Gastroesophageal sphincter (tissue), 4 donors: ENCODE data around the gene BCAS3. TPM values are rescaled to one million over a fixed set of nuclear protein-coding genes. Genes with fewer than 3 reads are reported as not detected.
A peak's percentile ranks its signal among the peaks of the same experiment; 100 is the strongest.

Experiments used
- ATAC-seq: fragments of 150-250 bp; one replicate; pipeline ENCODE4 v1.9.1; 2016; ENCODE audit warnings: mild to moderate bottlenecking, moderate library complexity
- H3K27ac ChIP-seq, 4 donors: fragments of 200-600 bp; sonication (generic) in 3 of 4; 1 replicate in 3 of 4; 2 replicates in 1 of 4; pipeline ENCODE4 v1.5.1; 2016 to 2019
- H3K27me3 ChIP-seq: fragments of 200-600 bp; sonication (generic); one replicate; pipeline ENCODE4 v1.5.1; 2019
- H3K36me3 ChIP-seq, 2 donors: fragments of 200-600 bp; sonication (generic); one replicate each; pipeline ENCODE4 v1.5.1; 2019; ENCODE audit warnings: control low read depth in 1 of 2
- H3K4me1 ChIP-seq, 3 donors: fragments of 200-600 bp; sonication (generic); 1 replicate in 2 of 3; 2 replicates in 1 of 3; pipeline ENCODE4 v1.5.1; 2016 to 2019; ENCODE audit warnings: control low read depth in 2 of 3
- H3K4me3 ChIP-seq, 2 donors: fragments of 200-600 bp; sonication (generic); one replicate each; pipeline ENCODE4 v1.5.1; 2019; ENCODE audit warnings: mild to moderate bottlenecking in 1 of 2, moderate library complexity in 1 of 2
- H3K9me3 ChIP-seq, 3 donors: fragments of 200-600 bp; sonication (generic); one replicate each; pipeline ENCODE4 v1.5.1; 2017 to 2019; ENCODE audit warnings: control low read depth in 2 of 3
- CTCF ChIP-seq, 4 experiments: fragments of 200-600 bp in 2 of 4; fragments of 450-650 bp in 2 of 4; sonication (generic) in 1 of 4; IDR thresholded peaks; one replicate each; pipeline ENCODE4 v1.5.1; 2017 to 2019; ENCODE audit warnings: antibody characterized with exemption in 4 of 4, mild to moderate bottlenecking in 2 of 4, moderate library complexity in 2 of 4
- EP300 ChIP-seq: sonication (generic); formaldehyde crosslinking; IDR thresholded peaks from one replicate; pipeline ENCODE4 v1.6.1; 2017; ENCODE audit warnings: antibody characterized with exemption, mild to moderate bottlenecking
- POLR2A ChIP-seq, 2 donors: fragments of 450-650 bp; IDR thresholded peaks; one replicate each; pipeline ENCODE4 v1.6.1; 2017; ENCODE audit warnings: antibody characterized with exemption in 2 of 2, mild to moderate bottlenecking in 2 of 2, moderate library complexity in 1 of 2
- POLR2AphosphoS5 ChIP-seq: sonication (generic); formaldehyde crosslinking; IDR thresholded peaks from one replicate; pipeline ENCODE4 v1.6.1; 2017; ENCODE audit warnings: antibody characterized with exemption
- WGBS, 2 donors: methylation state at CpG; one replicate each; pipeline ENCODE4 v1.1.5; 2018; ENCODE audit warnings: low coverage in 1 of 2; 5-methylcytosine and 5-hydroxymethylcytosine counted together
- total RNA-seq, 4 donors: library from RNA; depleted of rRNA; stranded (reverse); fragments of >200 nt; gene quantifications; one replicate each; pipeline ENCODE4 v1.1.0, GENCODE V29; 2016

Gene BCAS3
- total RNA-seq, 4 donors from 2014 or later = 18.8 to 37.0 (median 34.5) TPM

DNA sequence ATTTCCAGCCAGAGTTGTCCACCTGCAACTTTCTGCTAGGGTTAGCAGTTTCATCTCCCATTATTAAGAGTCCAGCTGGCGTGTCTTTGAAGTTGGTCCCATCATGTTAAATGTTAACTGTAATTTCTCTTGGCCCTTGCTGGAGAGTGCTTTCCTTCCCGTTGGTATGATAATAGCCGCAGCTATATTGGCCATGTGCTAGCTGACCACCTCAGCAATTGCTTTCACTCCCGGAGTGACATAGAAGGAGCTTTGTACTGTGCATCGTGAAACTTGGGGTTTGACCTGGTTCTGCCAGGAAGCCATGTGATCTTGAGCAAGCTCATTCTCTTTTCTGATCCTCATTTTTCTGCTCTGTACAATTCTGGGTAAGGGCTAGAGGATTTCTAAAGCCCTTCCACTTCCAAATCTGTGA lies 641.0 kb downstream of the BCAS3 start:
- Histone ChIP-seq H3K36me3 (no peaks in the 10 kb centered on the region), H3K4me1 (peaks cover 9 to 36% (median 9%) of the 10 kb centered on the region in 3 donors), H3K9me3 (no peaks in the 10 kb centered on the region), H3K27ac (no peak overlapping the region), H3K27me3 (no peaks in the 10 kb centered on the region), H3K4me3 (no peak overlapping the region)
- 76 to 100% methylated on average over 1 to 2 of the region's 5 CpGs for WGBS, 2 donors
- no peak for TF ChIP-seq EP300
- no peak for TF ChIP-seq POLR2AphosphoS5
- TF ChIP-seq POLR2A (IDR thresholded peaks at IDR 0.05) = no peak
- TF ChIP-seq CTCF (IDR thresholded peaks at IDR 0.05) = no peak
- ATAC-seq = no peak

DNA sequence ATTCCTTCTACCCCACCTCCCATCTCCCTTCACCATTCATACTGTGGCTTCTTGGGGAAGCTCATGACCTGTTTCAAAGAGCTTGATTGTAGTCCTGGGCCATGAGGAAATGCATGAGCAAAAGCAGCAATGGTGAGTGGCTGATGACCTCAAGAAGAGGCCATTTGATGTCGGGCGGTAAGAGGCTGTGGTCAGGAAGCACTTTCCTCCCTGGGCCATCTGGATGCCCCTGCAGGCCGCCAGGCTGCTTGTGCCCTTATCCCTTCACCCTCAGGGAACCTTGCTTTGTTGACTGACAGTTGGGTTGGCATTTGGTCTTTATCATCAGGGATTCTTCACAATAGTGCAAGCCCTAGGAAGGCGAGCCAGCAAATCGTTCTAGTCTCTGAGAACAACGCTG lies 643.7 kb downstream of the BCAS3 start:
- peaks cover 3 to 40% (median 10%) of the 10 kb centered on the region in 3 donors for H3K4me1 ChIP-seq
- WGBS, 2 donors = 73% methylated on average over 3 of the region's 6 CpGs; no CpG with 5 or more reads in 1 of the 2 donors
- no peak for TF ChIP-seq CTCF (IDR thresholded peaks at IDR 0.05)
- no peak for TF ChIP-seq EP300
- TF ChIP-seq POLR2AphosphoS5 = no peak
- TF ChIP-seq POLR2A (IDR thresholded peaks at IDR 0.05) = no peak

GRCh38 chr17:61322325-61323002 lies 644.8 kb downstream of the BCAS3 start:
- Histone ChIP-seq H3K36me3 (no peaks in the 10 kb centered on the region), H3K4me3 (no peak overlapping the region), H3K27me3 (no peaks in the 10 kb centered on the region), H3K9me3 (no peaks in the 10 kb centered on the region), H3K27ac (peak overlapping the region in 3 of 4 donors; percentile 71 to 76 (median 74)), H3K4me1 (peaks cover 3 to 40% (median 10%) of the 10 kb centered on the region in 3 donors)
- ATAC-seq = no peak
- WGBS, 2 donors = 61 to 63% methylated on average over 4 of the region's 4 CpGs
- no peak for TF ChIP-seq POLR2AphosphoS5

More for the DNA sequence above, 643.7 kb downstream of the BCAS3 start:
- H3K36me3 ChIP-seq = no peaks in the 10 kb centered on the region
- no peak overlapping the region for H3K4me3 ChIP-seq
- H3K9me3 ChIP-seq = no peaks in the 10 kb centered on the region
- ATAC-seq = no peak
- no peak overlapping the region for H3K27ac ChIP-seq
- no peaks in the 10 kb centered on the region for H3K27me3 ChIP-seq

GRCh38 chr17:61323003-61323908 lies 645.6 kb downstream of the BCAS3 start:
- H3K4me3 ChIP-seq = no peak overlapping the region
- 18 to 30% methylated on average over 11 to 13 of the region's 13 CpGs for WGBS, 2 donors

More at GRCh38 chr17:61323003-61323908, 645.6 kb downstream of the BCAS3 start:
- H3K27ac ChIP-seq = peak overlapping the region; percentile 54 to 76 (median 72)
- H3K27me3 ChIP-seq = no peaks in the 10 kb centered on the region
- H3K4me1 ChIP-seq = peaks cover 3 to 40% (median 10%) of the 10 kb centered on the region in 3 donors
- peak; percentile 42 for ATAC-seq
- no peaks in the 10 kb centered on the region for H3K9me3 ChIP-seq
- no peak for TF ChIP-seq POLR2AphosphoS5
- TF ChIP-seq EP300 = no peak
- TF ChIP-seq CTCF (IDR thresholded peaks at IDR 0.05) = no peak
- no peak for TF ChIP-seq POLR2A (IDR thresholded peaks at IDR 0.05)
- H3K36me3 ChIP-seq = no peaks in the 10 kb centered on the region
